Heart left ventricle (tissue), 16 donors: ENCODE data around the gene C5orf15. TPM values are rescaled to one million over a fixed set of nuclear protein-coding genes. Genes with fewer than 3 reads are reported as not detected.

Experiments used
- ATAC-seq, 4 donors: fragments of 200-7000 bp; cut with Tn5 transposase; one replicate each; pipeline ENCODE4 v1.9.1; 2020 to 2022; ENCODE audit warnings: moderate library complexity in 4 of 4, mild to moderate bottlenecking in 3 of 4, moderate number of reproducible peaks in 1 of 4
- DNase-seq, 5 donors: peaks; one replicate each; pipeline ENCODE4 v3.0.0-alpha.2; 2020
- H3K27ac ChIP-seq, 12 donors: fragments of 200-600 bp; sonication (generic) in 4 of 12; one replicate each; pipeline versions ENCODE4 v1.5.0 to v1.8.0; 2016 to 2022; ENCODE audit warnings: mild to moderate bottlenecking in 2 of 12
- H3K27me3 ChIP-seq, 9 donors: fragments of 200-600 bp; sonication (generic) in 2 of 9; one replicate each; pipeline versions ENCODE4 v1.5.1 to v1.8.0; 2016 to 2022; ENCODE audit warnings: mild to moderate bottlenecking in 3 of 9
- H3K36me3 ChIP-seq, 9 donors: fragments of 200-600 bp; sonication (generic) in 2 of 9; one replicate each; pipeline versions ENCODE4 v1.5.0 to v1.8.0; 2018 to 2022; ENCODE audit warnings: mild to moderate bottlenecking in 2 of 9
- H3K4me1 ChIP-seq, 12 donors: fragments of 200-600 bp; sonication (generic) in 4 of 12; one replicate each; pipeline versions ENCODE4 v1.5.0 to v1.8.0; 2016 to 2022; ENCODE audit warnings: mild to moderate bottlenecking in 3 of 12
- H3K4me3 ChIP-seq, 12 donors: fragments of 200-600 bp; sonication (generic) in 4 of 12; one replicate each; pipeline versions ENCODE4 v1.5.0 to v1.8.0; 2017 to 2022; ENCODE audit warnings: mild to moderate bottlenecking in 9 of 12, moderate library complexity in 4 of 12
- H3K9me3 ChIP-seq, 12 donors: fragments of 200-600 bp; sonication (generic) in 4 of 12; one replicate each; pipeline versions ENCODE4 v1.5.0 to v1.8.0; 2016 to 2022; ENCODE audit warnings: mild to moderate bottlenecking in 1 of 12
- CTCF ChIP-seq, 12 donors: fragments of 200-600 bp; sonication (generic) in 4 of 12; IDR thresholded peaks; one replicate each; pipeline versions ENCODE4 v1.5.0 to v1.8.0; 2018 to 2022; ENCODE audit warnings: antibody characterized with exemption in 12 of 12, mild to moderate bottlenecking in 5 of 12
- POLR2A ChIP-seq, 2 donors: fragments of 450-650 bp; IDR thresholded peaks; one replicate each; pipeline ENCODE4 v1.6.1; 2017; ENCODE audit warnings: antibody characterized with exemption in 2 of 2, mild to moderate bottlenecking in 2 of 2, moderate library complexity in 2 of 2
- WGBS, 4 donors: extraction: QIAGEN DNeasy Blood & Tissue Kit in 2 of 4; methylation state at CpG; one replicate each; pipeline versions ENCODE4 v1.1.5 to v1.1.7; 2013 to 2018; 5-methylcytosine and 5-hydroxymethylcytosine counted together
- intact Hi-C, 10 donors: fragments of 100-400 bp; cut with DNase I; formaldehyde crosslinking; loops; one replicate each; pipeline versions ENCODE4 v1.11.1 to v1.14.2; 2022
- polyA plus RNA-seq, 2 donors: library from polyadenylated mRNA; stranded (reverse); fragments of 200-250 nt; gene quantifications; one replicate each; pipeline ENCODE4 v1.2.3, GENCODE V29; 2013
- total RNA-seq, 9 donors: library from RNA; depleted of rRNA in 2 of 9; stranded (reverse); fragments of >200 nt in 2 of 9; fragmentation: NEBNext Ultra II Directional in 3 of 9; extraction: Animal tissue kit (Norgen Biotek cat#: 25700) in 3 of 9; gene quantifications; one replicate each; pipeline versions ENCODE4 v1.1.0 to v1.2.4, GENCODE V29; 2016 to 2023
- donor health status: ischemic (EF 13 %, LVEDD 7.1; RV severe dilation, severe dysfunction).
- donor health status: healthy with polysubstance abuse.
- donor health status: DM: no; HTN: yes; CAD: no.
- donor health status: DM: no; HTN: no; CAD: no.
- donor health status: ischemic (EF 25% LVEDD 6.9; RV normal size, moderate dysfunction).
- donor health status: ischemic (EF 25% LVEDD 5.7; RV mildly dilated, moderate dysfunction).
- donor health status: healthy.
- donor health status: DM: yes; HTN: yes; CAD: no.
- donor health status: ischemic (EF 35%, LVEDD 5.7; RV mildly dilated, moderate dysfunction).
- donor health status: nonischemic (EF 11% LVEDD 7.7; RV severe dilation, severe dysfunction).
- donor health status: DM: yes; HTN: yes; CAD: no.
- donor health status: PGD.
- donor health status: ischemic (EF 29% LVEDD 5.4; RV normal size, mild dysfunction).
- donor health status: nonischemic (EF 23%, LVEDD 6.1; RV moderate dilation, normal function).

C5orf15 gene
- total and polyA plus RNA-seq, 11 donors = 15.8 to 68.6 (median 35.8) TPM

DNA sequence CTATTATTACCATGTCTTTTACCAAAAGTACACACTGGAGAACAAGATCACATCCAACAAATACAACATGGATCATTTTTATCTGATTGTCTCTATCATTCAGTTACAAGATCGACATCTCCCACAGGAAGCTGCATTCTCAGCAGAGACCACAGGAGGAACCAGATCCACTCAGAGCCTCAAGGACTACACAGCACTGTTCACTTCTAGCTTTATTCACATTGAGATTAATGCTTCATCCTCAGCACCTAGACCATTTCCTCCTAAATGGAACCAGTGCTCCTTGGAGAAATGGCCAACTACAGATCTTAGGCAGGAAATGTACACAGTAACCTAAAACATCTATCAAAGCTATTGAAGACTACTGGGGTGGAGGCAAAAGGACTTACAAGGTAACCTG lies 13.3 kb upstream of the C5orf15 start:
- ATAC-seq (no peak), DNase-seq (no peak)
- peaks cover 2 to 97% (median 92%) of the 10 kb centered on the region in 9 donors for H3K36me3 ChIP-seq
- no peak for TF ChIP-seq POLR2A (IDR thresholded peaks at IDR 0.05)
- TF ChIP-seq CTCF (IDR thresholded peaks at IDR 0.05) = no peak
- 49 to 71% (median 59%) methylated on average over 1 of the region's 1 CpG for WGBS, 4 donors
- no peaks in the 10 kb centered on the region for H3K9me3 ChIP-seq
- H3K27ac ChIP-seq = no peak overlapping the region
- H3K4me1 ChIP-seq = peaks cover 0 to 61% (median 22%) of the 10 kb centered on the region in 12 donors
- H3K4me3 ChIP-seq = no peak overlapping the region
- intact Hi-C loops = no loop called here
- no peaks in the 10 kb centered on the region for H3K27me3 ChIP-seq

DNA sequence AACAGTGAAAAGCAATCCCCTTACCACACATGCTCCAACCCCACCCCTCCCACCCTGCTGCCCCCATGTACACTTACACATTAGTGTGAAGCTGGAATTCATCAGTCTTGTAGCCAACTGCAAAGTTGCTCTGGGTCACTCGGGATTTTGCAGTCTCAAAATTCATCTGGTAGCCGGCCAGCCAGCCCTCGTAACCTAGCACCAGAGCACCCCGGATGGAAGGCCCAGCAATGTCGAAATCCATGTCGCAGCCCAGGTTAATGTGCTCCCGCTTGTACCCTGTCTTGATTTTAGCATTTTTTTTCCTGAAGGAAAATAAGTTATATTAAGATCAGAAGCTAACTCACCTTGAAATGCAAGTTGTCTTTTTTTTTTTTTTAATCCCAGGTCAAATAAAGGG lies 12.2 kb upstream of the C5orf15 start:
- TF ChIP-seq POLR2A (IDR thresholded peaks at IDR 0.05) (no peak), CTCF (IDR thresholded peaks at IDR 0.05) (no peak)
- no peak overlapping the region for H3K4me3 ChIP-seq
- ATAC-seq = no peak
- H3K36me3 ChIP-seq = peaks cover 2 to 97% (median 86%) of the 10 kb centered on the region in 9 donors
- 44 to 60% (median 57%) methylated on average over 7 of the region's 7 CpGs for WGBS, 4 donors
- H3K27ac ChIP-seq = peak overlapping the region in 3 of 12 donors; percentile 4 to 35 (median 34)
- DNase-seq = no peak
- H3K4me1 ChIP-seq = peaks cover 0 to 55% (median 19%) of the 10 kb centered on the region in 12 donors
- no peaks in the 10 kb centered on the region for H3K27me3 ChIP-seq
- no peaks in the 10 kb centered on the region for H3K9me3 ChIP-seq
- intact Hi-C loops = no loop called here

GRCh38 chr5:133978943-133979342 lies 10.5 kb upstream of the C5orf15 start:
- no peaks in the 10 kb centered on the region for H3K27me3 ChIP-seq
- H3K27ac ChIP-seq = peak overlapping the region in 9 of 12 donors; percentile 3 to 75 (median 43)
- no peak overlapping the region for H3K4me3 ChIP-seq
- WGBS, 4 donors = 53 to 71% (median 62%) methylated on average over 3 of the region's 3 CpGs
- peaks cover 0 to 48% (median 16%) of the 10 kb centered on the region in 12 donors for H3K4me1 ChIP-seq
- intact Hi-C loops = no loop called here
- H3K36me3 ChIP-seq = peaks cover 2 to 98% (median 88%) of the 10 kb centered on the region in 9 donors
- H3K9me3 ChIP-seq = no peaks in the 10 kb centered on the region
- TF ChIP-seq POLR2A (IDR thresholded peaks at IDR 0.05) (no peak), CTCF (IDR thresholded peaks at IDR 0.05) (no peak)
- DNase-seq (no peak), ATAC-seq (peak in 2 of 4 donors; percentile 49 to 54)

GRCh38 chr5:133977858-133978257 lies 9.4 kb upstream of the C5orf15 start:
- intact Hi-C loops = no loop called here
- H3K27ac ChIP-seq = peak overlapping the region in 10 of 12 donors; percentile 4 to 75 (median 40)
- WGBS, 4 donors = 44 to 61% (median 53%) methylated on average over 1 of the region's 1 CpG
- H3K36me3 ChIP-seq = peaks cover 0 to 98% (median 88%) of the 10 kb centered on the region in 9 donors
- H3K27me3 ChIP-seq = no peaks in the 10 kb centered on the region
- no peaks in the 10 kb centered on the region for H3K9me3 ChIP-seq
- H3K4me1 ChIP-seq = peaks cover 0 to 48% (median 16%) of the 10 kb centered on the region in 12 donors
- ATAC-seq (no peak), DNase-seq (no peak)
- no peak overlapping the region for H3K4me3 ChIP-seq
- TF ChIP-seq POLR2A (IDR thresholded peaks at IDR 0.05) (no peak), CTCF (IDR thresholded peaks at IDR 0.05) (no peak)
